Activated T-helper 2 cell treated with anti-CD3 and anti-CD28 coated beads, Interferon-gamma antibody, Interleukin-2, Interleukin-4, amounts not matched to agents 10 μg/mL and 5 μg/mL and 100 μg/mL, durations not matched to agents 14 hours and 24 hours and 36 hours (primary cell): ENCODE results near the gene PDE4D. TPM values are rescaled to one million over a fixed set of nuclear protein-coding genes. Genes with fewer than 3 reads are reported as not detected.
"Not testable (repeated sequence)": the region's sequence is repeated elsewhere in the genome, so short reads cannot be mapped to it uniquely, and the experiment has no call there.

Source experiments
- DNase-seq: peaks from one replicate; pipeline ENCODE4 v3.0.0; 2021; ENCODE audit warnings: low spot score
- H3K27ac Mint-ChIP-seq: one replicate; pipeline ENCODE4 v1.8.0; 2021; ENCODE audit warnings: mixed read lengths
- H3K27me3 Mint-ChIP-seq: one replicate; pipeline ENCODE4 v1.8.0; 2021; ENCODE audit warnings: low read depth, mixed read lengths
- H3K36me3 Mint-ChIP-seq: one replicate; pipeline ENCODE4 v1.8.0; 2021; ENCODE audit warnings: low read depth, mixed read lengths
- H3K4me1 Mint-ChIP-seq: one replicate; pipeline ENCODE4 v1.8.0; 2021; ENCODE audit warnings: low read depth, mixed read lengths
- H3K4me3 Mint-ChIP-seq: one replicate; pipeline ENCODE4 v1.8.0; 2021; ENCODE audit warnings: low read depth, mild to moderate bottlenecking, moderate library complexity, mixed read lengths
- H3K9me3 Mint-ChIP-seq: one replicate; pipeline ENCODE4 v1.8.0; 2021; ENCODE audit warnings: mixed read lengths
- intact Hi-C: fragments of 100-400 bp; cut with micrococcal nuclease; formaldehyde crosslinking; loops from one replicate; pipeline ENCODE4 v1.15.1; 2023
- total RNA-seq: library from RNA; stranded (reverse); gene quantifications from 2 replicates; pipeline ENCODE4 v1.2.3, GENCODE V29; 2022

The PDE4D gene
- total RNA-seq, 1 donor from 2014 or later: 102 TPM

GRCh38 chr5:59769832-59770231 lies 123.7 kb downstream of the PDE4D start:
- intact Hi-C loops: loop anchor here (10.0 kb wide), 1 partner anchor 565 kb away; no protein-coding TSS in a partner anchor
- Mint-ChIP-seq H3K9me3 (no peaks in the 10 kb centered on the region), H3K27me3 (peaks cover 44% of the 10 kb centered on the region), H3K36me3 (no peaks in the 10 kb centered on the region), H3K4me3 (no peak overlapping the region), H3K27ac (no peak overlapping the region), H3K4me1 (peaks cover 37% of the 10 kb centered on the region)
- DNase-seq: no peak

GRCh38 chr5:59769041-59769360 lies 124.5 kb downstream of the PDE4D start:
- Mint-ChIP-seq H3K9me3 (no peaks in the 10 kb centered on the region), H3K27me3 (peaks cover 44% of the 10 kb centered on the region), H3K4me1 (peaks cover 38% of the 10 kb centered on the region), H3K27ac (no peak overlapping the region), H3K36me3 (no peaks in the 10 kb centered on the region), H3K4me3 (peak overlapping the region; percentile 84)
- no peak for DNase-seq
- intact Hi-C loops: loop anchor here (10.0 kb wide), 1 partner anchor 564 kb away; no protein-coding TSS in a partner anchor

GRCh38 chr5:59768152-59769040 lies 125.1 kb downstream of the PDE4D start:
- DNase-seq: no peak
- intact Hi-C loops: loop anchor here (1.0 to 10.0 kb wide), 2 partner anchors 22 to 564 kb away; no protein-coding TSS in a partner anchor
- Mint-ChIP-seq H3K4me3 (peak overlapping the region; percentile 84), H3K27ac (peak overlapping the region; percentile 73), H3K27me3 (peaks cover 44% of the 10 kb centered on the region), H3K4me1 (peaks cover 43% of the 10 kb centered on the region), H3K36me3 (no peaks in the 10 kb centered on the region), H3K9me3 (no peaks in the 10 kb centered on the region)

GRCh38 chr5:59767681-59768151 lies 125.8 kb downstream of the PDE4D start:
- peak overlapping the region; percentile 84 for H3K4me3 Mint-ChIP-seq

GRCh38 chr5:59767211-59767605 lies 126.3 kb downstream of the PDE4D start:
- intact Hi-C loops: loop anchor here (10.0 kb wide), 1 partner anchor 562 kb away; no protein-coding TSS in a partner anchor
- no peak overlapping the region for H3K27ac Mint-ChIP-seq

More at GRCh38 chr5:59767681-59768151, 125.8 kb downstream of the PDE4D start:
- Mint-ChIP-seq H3K4me1 (peaks cover 42% of the 10 kb centered on the region), H3K27ac (peak overlapping the region; percentile 73), H3K9me3 (no peaks in the 10 kb centered on the region), H3K36me3 (no peaks in the 10 kb centered on the region), H3K27me3 (peaks cover 44% of the 10 kb centered on the region)
- intact Hi-C loops: loop anchor here (1.0 to 10.0 kb wide), 2 partner anchors 23 to 563 kb away; no protein-coding TSS in a partner anchor
- no peak for DNase-seq

GRCh38 chr5:59766427-59767210 lies 126.9 kb downstream of the PDE4D start:
- no peaks in the 10 kb centered on the region for H3K36me3 Mint-ChIP-seq
- peaks cover 44% of the 10 kb centered on the region for H3K27me3 Mint-ChIP-seq
- peak overlapping the region; percentile 84 for H3K4me3 Mint-ChIP-seq

More at GRCh38 chr5:59767211-59767605, 126.3 kb downstream of the PDE4D start:
- Mint-ChIP-seq H3K27me3 (peaks cover 44% of the 10 kb centered on the region), H3K4me1 (peaks cover 37% of the 10 kb centered on the region), H3K9me3 (no peaks in the 10 kb centered on the region), H3K36me3 (no peaks in the 10 kb centered on the region), H3K4me3 (peak overlapping the region; percentile 84)
- no peak for DNase-seq

GRCh38 chr5:59765446-59765845 lies 128.1 kb downstream of the PDE4D start:
- no peaks in the 10 kb centered on the region for H3K36me3 Mint-ChIP-seq
- intact Hi-C loops: loop anchor here (10.0 kb wide), 1 partner anchor 561 kb away; no protein-coding TSS in a partner anchor
- peak overlapping the region; percentile 46 for H3K4me3 Mint-ChIP-seq
- DNase-seq: no peak
- no peaks in the 10 kb centered on the region for H3K9me3 Mint-ChIP-seq
- H3K27me3 Mint-ChIP-seq: peaks cover 41% of the 10 kb centered on the region
- H3K27ac Mint-ChIP-seq: no peak overlapping the region
- H3K4me1 Mint-ChIP-seq: peaks cover 33% of the 10 kb centered on the region

More at GRCh38 chr5:59766427-59767210, 126.9 kb downstream of the PDE4D start:
- Mint-ChIP-seq H3K4me1 (peaks cover 31% of the 10 kb centered on the region), H3K27ac (no peak overlapping the region), H3K9me3 (no peaks in the 10 kb centered on the region)
- intact Hi-C loops: loop anchor here (10.0 kb wide), 1 partner anchor 562 kb away; no protein-coding TSS in a partner anchor
- no peak for DNase-seq

GRCh38 chr5:59764361-59764760 lies 129.2 kb downstream of the PDE4D start:
- no peak for DNase-seq
- Mint-ChIP-seq H3K27me3 (peaks cover 36% of the 10 kb centered on the region), H3K36me3 (peaks cover 4% of the 10 kb centered on the region), H3K4me1 (peaks cover 38% of the 10 kb centered on the region), H3K9me3 (no peaks in the 10 kb centered on the region), H3K27ac (no peak overlapping the region), H3K4me3 (no peak overlapping the region)
- intact Hi-C loops: loop anchor here (10.0 kb wide), 1 partner anchor 560 kb away; no protein-coding TSS in a partner anchor

GRCh38 chr5:59763541-59763940 lies 130.0 kb downstream of the PDE4D start:
- Mint-ChIP-seq H3K36me3 (peaks cover 5% of the 10 kb centered on the region), H3K27me3 (peaks cover 29% of the 10 kb centered on the region), H3K9me3 (no peaks in the 10 kb centered on the region), H3K4me1 (peaks cover 29% of the 10 kb centered on the region), H3K4me3 (no peak overlapping the region), H3K27ac (no peak overlapping the region)
- intact Hi-C loops: loop anchor here (10.0 kb wide), 1 partner anchor 559 kb away; no protein-coding TSS in a partner anchor
- DNase-seq: no peak

- H3K4me3 Mint-ChIP-seq, H3K36me3 Mint-ChIP-seq, DNase-seq, H3K27ac Mint-ChIP-seq, H3K9me3 Mint-ChIP-seq: not testable (repeated sequence)
- intact Hi-C loops: loop anchor here (10.0 kb wide), 1 partner anchor 557 kb away; no protein-coding TSS in a partner anchor
- H3K27me3 Mint-ChIP-seq: peaks cover 17% of the 10 kb centered on the region
- peaks cover 25% of the 10 kb centered on the region for H3K4me1 Mint-ChIP-seq
Observed at GRCh38 chr5:59762232-59762631, 131.3 kb downstream of the PDE4D start.

GRCh38 chr5:59760785-59761348 lies 132.7 kb downstream of the PDE4D start:
- Mint-ChIP-seq H3K27me3 (peaks cover 8% of the 10 kb centered on the region), H3K36me3 (peaks cover 5% of the 10 kb centered on the region), H3K4me3 (no peak overlapping the region), H3K9me3 (no peaks in the 10 kb centered on the region), H3K4me1 (peaks cover 20% of the 10 kb centered on the region), H3K27ac (peak overlapping the region; percentile 46)
- intact Hi-C loops: loop anchor here (1.0 to 10.0 kb wide), 3 partner anchors 9 to 556 kb away; no protein-coding TSS in a partner anchor
- no peak for DNase-seq
